ENCODE results near the gene TNRC6A.

Gene TNRC6A

GRCh38 chr16:24858219-24859041 lies 129.0 kb downstream of the TNRC6A start:
- intact Hi-C loops (cut with DNase I) = no loop called here
- peak in 8 of 10 donors; percentile 17 to 85 (median 60) for DNase-seq

GRCh38 chr16:24861461-24861860 lies 132.0 kb downstream of the TNRC6A start:
- intact Hi-C loops (cut with DNase I) = no loop called here
- no peak for DNase-seq

- DNase-seq = no peak
- intact Hi-C loops (cut with DNase I) = no loop called here
These were observed 134.4 kb downstream of the TNRC6A start for GRCh38 chr16:24863582-24864437.

GRCh38 chr16:24869033-24869432 lies 139.6 kb downstream of the TNRC6A start:
- DNase-seq = peak in 1 of 10 donors; percentile 70
- intact Hi-C loops (cut with DNase I) = no loop called here

- no peak for DNase-seq
- intact Hi-C loops (cut with DNase I) = no loop called here
These were observed 142.4 kb downstream of the TNRC6A start for GRCh38 chr16:24871891-24872290.

GRCh38 chr16:24873028-24873427 lies 143.6 kb downstream of the TNRC6A start:
- intact Hi-C loops (cut with DNase I) = no loop called here
- DNase-seq = no peak

GRCh38 chr16:24875466-24875865 lies 146.0 kb downstream of the TNRC6A start:
- DNase-seq = peak in 1 of 10 donors; percentile 30
- intact Hi-C loops (cut with DNase I) = no loop called here
